Activated CD8-positive, alpha-beta memory T cell treated with anti-CD3 and anti-CD28 coated beads, Interleukin-2, amount 10 ng/mL, durations not matched to agents 7 days and 5 days (primary cell): ENCODE measurements around the gene NR5A2. TPM values are rescaled to one million over a fixed set of nuclear protein-coding genes. Genes with fewer than 3 reads are reported as not detected.

Experiments used
- ATAC-seq: fragments of 150-1000 bp; cut with Tn5 transposase; one replicate; pipeline ENCODE4 v1.10.0; 2021; ENCODE audit warnings: moderate library complexity
- CTCF ChIA-PET: fragments of 350-600 bp; sonication (Branson Sonifier 250); formaldehyde crosslinking; loops from one replicate; lab custom pipeline; 2021; ENCODE audit warnings: antibody characterized with exemption; lab: Charles Lee
- DNase-seq: peaks from one replicate; pipeline ENCODE4 v3.0.0-alpha.2; 2020
- H3K27ac Mint-ChIP-seq: one replicate; pipeline ENCODE4 v1.8.0; 2021; ENCODE audit warnings: mild to moderate bottlenecking, mixed read lengths
- H3K27me3 Mint-ChIP-seq: one replicate; pipeline ENCODE4 v1.8.0; 2021; ENCODE audit warnings: mixed read lengths
- H3K36me3 Mint-ChIP-seq: one replicate; pipeline ENCODE4 v1.8.0; 2021; ENCODE audit warnings: mild to moderate bottlenecking, mixed read lengths
- H3K4me1 Mint-ChIP-seq: one replicate; pipeline ENCODE4 v1.8.0; 2021; ENCODE audit warnings: mixed read lengths
- H3K4me3 Mint-ChIP-seq: one replicate; pipeline ENCODE4 v1.8.0; 2021; ENCODE audit warnings: mild to moderate bottlenecking, moderate library complexity, mixed read lengths
- H3K9me3 Mint-ChIP-seq: one replicate; pipeline ENCODE4 v1.8.0; 2022; ENCODE audit warnings: low read depth, mixed read lengths
- total RNA-seq, 2 experiments: library from RNA; stranded (reverse); gene quantifications; one replicate each; pipeline ENCODE4 v1.2.3, GENCODE V29; 2021

NR5A2 gene
- total RNA-seq, 2 experiments from 2014 or later = 0.59 TPM; not detected in 1

- CTCF ChIA-PET = interaction anchor here (1.2 to 2.2 kb wide), 5 partner anchors 10 to 149 kb away, joined by 3 to 7 read pairs (median 4); no protein-coding TSS in a partner anchor
- Mint-ChIP-seq H3K4me1 (peaks cover 50% of the 10 kb centered on the region), H3K36me3 (peaks cover 6% of the 10 kb centered on the region), H3K27me3 (peaks cover 6% of the 10 kb centered on the region), H3K4me3 (peak overlapping the region; percentile 31), H3K9me3 (no peaks in the 10 kb centered on the region), H3K27ac (peak overlapping the region; percentile 84)
- ATAC-seq (peak; percentile 59), DNase-seq (peak; percentile 62)
Measured at GRCh38 chr1:200153277-200154055, 126.0 kb downstream of the NR5A2 start.

GRCh38 chr1:200154069-200154767, 126.7 kb downstream of the NR5A2 start:
- Mint-ChIP-seq H3K27me3 (peaks cover 10% of the 10 kb centered on the region), H3K4me1 (peaks cover 50% of the 10 kb centered on the region), H3K4me3 (peak overlapping the region; percentile 41), H3K36me3 (peaks cover 6% of the 10 kb centered on the region), H3K9me3 (no peaks in the 10 kb centered on the region), H3K27ac (peak overlapping the region; percentile 86)
- DNase-seq (peak; percentile 84), ATAC-seq (peak; percentile 96)
- CTCF ChIA-PET = interaction anchor here (1.2 to 2.2 kb wide), 5 partner anchors 11 to 148 kb away, joined by 3 to 7 read pairs (median 4); no protein-coding TSS in a partner anchor

- peaks cover 22% of the 10 kb centered on the region for H3K27me3 Mint-ChIP-seq
- CTCF ChIA-PET = no interaction called here
- H3K36me3 Mint-ChIP-seq = peaks cover 6% of the 10 kb centered on the region
- ATAC-seq = no peak
- peaks cover 21% of the 10 kb centered on the region for H3K4me1 Mint-ChIP-seq
- H3K4me3 Mint-ChIP-seq = no peak overlapping the region
- no peak for DNase-seq
- H3K9me3 Mint-ChIP-seq = no peaks in the 10 kb centered on the region
- no peak overlapping the region for H3K27ac Mint-ChIP-seq
Measured at GRCh38 chr1:200157715-200158114, 130.2 kb downstream of the NR5A2 start.

GRCh38 chr1:200161801-200162200, 134.3 kb downstream of the NR5A2 start:
- Mint-ChIP-seq H3K4me1 (no peaks in the 10 kb centered on the region), H3K36me3 (no peaks in the 10 kb centered on the region), H3K27ac (no peak overlapping the region), H3K27me3 (peaks cover 25% of the 10 kb centered on the region), H3K4me3 (no peak overlapping the region), H3K9me3 (no peaks in the 10 kb centered on the region)
- ATAC-seq = no peak
- CTCF ChIA-PET = no interaction called here
- no peak for DNase-seq

GRCh38 chr1:200162258-200162657, 134.7 kb downstream of the NR5A2 start:
- Mint-ChIP-seq H3K4me3 (no peak overlapping the region), H3K4me1 (no peaks in the 10 kb centered on the region), H3K27me3 (peaks cover 28% of the 10 kb centered on the region), H3K36me3 (no peaks in the 10 kb centered on the region), H3K9me3 (no peaks in the 10 kb centered on the region), H3K27ac (no peak overlapping the region)
- CTCF ChIA-PET = no interaction called here
- ATAC-seq (no peak), DNase-seq (no peak)

- Mint-ChIP-seq H3K36me3 (no peaks in the 10 kb centered on the region), H3K27ac (no peak overlapping the region), H3K9me3 (no peaks in the 10 kb centered on the region), H3K4me3 (no peak overlapping the region), H3K27me3 (peaks cover 29% of the 10 kb centered on the region), H3K4me1 (no peaks in the 10 kb centered on the region)
- CTCF ChIA-PET = interaction anchor here (0.5 kb wide), 1 partner anchor 657 kb away, joined by 3 read pairs; no protein-coding TSS in a partner anchor
- ATAC-seq = no peak
- DNase-seq = no peak
Measured at GRCh38 chr1:200162877-200163276, 135.4 kb downstream of the NR5A2 start.

- Mint-ChIP-seq H3K9me3 (no peaks in the 10 kb centered on the region), H3K27me3 (peaks cover 28% of the 10 kb centered on the region), H3K36me3 (no peaks in the 10 kb centered on the region), H3K4me3 (no peak overlapping the region), H3K27ac (no peak overlapping the region), H3K4me1 (no peaks in the 10 kb centered on the region)
- no peak for ATAC-seq
- CTCF ChIA-PET = no interaction called here
- DNase-seq = no peak
Measured at GRCh38 chr1:200163911-200164310, 136.4 kb downstream of the NR5A2 start.

GRCh38 chr1:200165493-200166220, 138.1 kb downstream of the NR5A2 start:
- Mint-ChIP-seq H3K4me3 (no peak overlapping the region), H3K27ac (no peak overlapping the region), H3K36me3 (no peaks in the 10 kb centered on the region), H3K9me3 (no peaks in the 10 kb centered on the region), H3K27me3 (peaks cover 21% of the 10 kb centered on the region), H3K4me1 (no peaks in the 10 kb centered on the region)
- CTCF ChIA-PET = no interaction called here
- DNase-seq (no peak), ATAC-seq (no peak)

GRCh38 chr1:200166411-200166810, 138.9 kb downstream of the NR5A2 start:
- ATAC-seq (no peak), DNase-seq (no peak)
- peaks cover 24% of the 10 kb centered on the region for H3K27me3 Mint-ChIP-seq
- H3K27ac Mint-ChIP-seq = no peak overlapping the region
- no peaks in the 10 kb centered on the region for H3K36me3 Mint-ChIP-seq
- H3K9me3 Mint-ChIP-seq = no peaks in the 10 kb centered on the region
- CTCF ChIA-PET = no interaction called here
- no peak overlapping the region for H3K4me3 Mint-ChIP-seq
- H3K4me1 Mint-ChIP-seq = no peaks in the 10 kb centered on the region

- Mint-ChIP-seq H3K4me3 (no peak overlapping the region), H3K27ac (no peak overlapping the region), H3K4me1 (no peaks in the 10 kb centered on the region), H3K9me3 (no peaks in the 10 kb centered on the region), H3K27me3 (peaks cover 37% of the 10 kb centered on the region), H3K36me3 (no peaks in the 10 kb centered on the region)
- no peak for ATAC-seq
- CTCF ChIA-PET = no interaction called here
- DNase-seq = no peak
Measured at GRCh38 chr1:200168926-200169325, 141.4 kb downstream of the NR5A2 start.

GRCh38 chr1:200172311-200172710, 144.8 kb downstream of the NR5A2 start:
- H3K4me3 Mint-ChIP-seq = no peak overlapping the region
- CTCF ChIA-PET = no interaction called here
- no peaks in the 10 kb centered on the region for H3K4me1 Mint-ChIP-seq
- H3K27me3 Mint-ChIP-seq = peaks cover 41% of the 10 kb centered on the region
- H3K9me3 Mint-ChIP-seq = no peaks in the 10 kb centered on the region
- H3K27ac Mint-ChIP-seq = no peak overlapping the region
- no peak for ATAC-seq
- no peak for DNase-seq
- H3K36me3 Mint-ChIP-seq = no peaks in the 10 kb centered on the region

GRCh38 chr1:200173097-200173618, 145.6 kb downstream of the NR5A2 start:
- no peak for ATAC-seq
- Mint-ChIP-seq H3K9me3 (no peaks in the 10 kb centered on the region), H3K4me3 (no peak overlapping the region), H3K4me1 (no peaks in the 10 kb centered on the region), H3K27me3 (peaks cover 35% of the 10 kb centered on the region), H3K27ac (no peak overlapping the region), H3K36me3 (no peaks in the 10 kb centered on the region)
- no peak for DNase-seq
- CTCF ChIA-PET = no interaction called here
